Transverse colon (tissue), 3 donors: ENCODE measurements around the gene SDR42E1.

Experiments used
- CTCF ChIP-seq, 5 experiments: fragments of 200-600 bp in 3 of 5; fragments of 450-650 bp in 2 of 5; sonication (generic) in 3 of 5; IDR thresholded peaks; 1 replicate in 2 of 5; 2 replicates in 3 of 5; pipeline ENCODE4 v1.5.1; 2016 to 2017; ENCODE audit warnings: antibody characterized with exemption in 5 of 5, inconsistent platforms in 3 of 5, mild to moderate bottlenecking in 2 of 5, moderate library complexity in 1 of 5
- EP300 ChIP-seq: sonication (generic); formaldehyde crosslinking; IDR thresholded peaks from one replicate; pipeline ENCODE4 v1.6.1; 2017; ENCODE audit warnings: antibody characterized with exemption, low read depth
- POLR2A ChIP-seq: fragments of 450-650 bp; IDR thresholded peaks from one replicate; pipeline ENCODE4 v1.6.1; 2016; ENCODE audit warnings: antibody characterized with exemption, mild to moderate bottlenecking, moderate library complexity

- TF ChIP-seq EP300 = no peak
- no peak for TF ChIP-seq CTCF (IDR thresholded peaks at IDR 0.05)
- no peak for TF ChIP-seq POLR2A
These were observed 8.4 kb downstream of the SDR42E1 start for GRCh38 chr16:82002831-82003230.
